ENCODE measurements around the gene GZMM.

GZMM gene

GRCh38 chr19:566844-567243, 23.0 kb downstream of the GZMM start:
- DNase-seq, result no peak

GRCh38 chr19:567296-567900, 23.5 kb downstream of the GZMM start:
- no peak for DNase-seq

- DNase-seq, result no peak
Measured at GRCh38 chr19:570251-570686, 26.4 kb downstream of the GZMM start.

GRCh38 chr19:570937-571565, 27.2 kb downstream of the GZMM start:
- DNase-seq, result peak; percentile 81

- peak; percentile 77 for DNase-seq
Measured at GRCh38 chr19:571566-571974, 27.7 kb downstream of the GZMM start.

- peak; percentile 92 for DNase-seq
Measured at GRCh38 chr19:572140-572742, 28.4 kb downstream of the GZMM start, which contains the start of gene BSG. TSS of gene BSG (plus strand) at chr19:572596. CDS start at chr19:572635, 39 bp downstream.

- peak; percentile 76 for DNase-seq
Measured at GRCh38 chr19:572743-573518, 29.1 kb downstream of the GZMM start.

GRCh38 chr19:573519-573825, 29.6 kb downstream of the GZMM start:
- no peak for DNase-seq

- DNase-seq, result peak; percentile 63
Measured at GRCh38 chr19:574658-575526, 31.0 kb downstream of the GZMM start.

GRCh38 chr19:575527-576506, 32.0 kb downstream of the GZMM start:
- DNase-seq, result no peak

GRCh38 chr19:576768-577438, 33.0 kb downstream of the GZMM start:
- no peak for DNase-seq

GRCh38 chr19:577439-578392, 33.9 kb downstream of the GZMM start:
- no peak for DNase-seq

GRCh38 chr19:579111-579841, 35.4 kb downstream of the GZMM start:
- DNase-seq, result no peak

GRCh38 chr19:579842-580155, 35.9 kb downstream of the GZMM start:
- no peak for DNase-seq

- no peak for DNase-seq
Measured at GRCh38 chr19:580274-580835, 36.5 kb downstream of the GZMM start.

- DNase-seq, result no peak
Measured at GRCh38 chr19:581399-582111, 37.7 kb downstream of the GZMM start.

- no peak for DNase-seq
Measured at GRCh38 chr19:582497-583197, 38.8 kb downstream of the GZMM start.

All from right kidney (tissue), 1 donor.